ENCODE results near the gene ABCA12.

The ABCA12 gene

GRCh38 chr2:215002500-215002899, 135.9 kb downstream of the ABCA12 start:
- H3K4me1 ChIP-seq (ENCODE audit: insufficient read depth, insufficient read length): no peaks in the 10 kb centered on the region
- DNase-seq (ENCODE audit: low read depth, low spot score): peak; percentile 35
- H3K27me3 ChIP-seq (ENCODE audit: insufficient read depth, insufficient read length): no peaks in the 10 kb centered on the region
- TF ChIP-seq YY1 (IDR thresholded peaks at IDR 0.05; ENCODE audit: insufficient read depth, insufficient read length): no peak
- H3K4me3 ChIP-seq (ENCODE audit: insufficient read length, low read depth): no peak overlapping the region
- no peaks in the 10 kb centered on the region for H3K9me3 ChIP-seq (ENCODE audit: insufficient read depth, low read length)
- H3K9ac ChIP-seq (ENCODE audit: insufficient read length, low read depth): no peak overlapping the region
- H3K36me3 ChIP-seq (ENCODE audit: insufficient read depth, insufficient read length, low read length): no peaks in the 10 kb centered on the region

- H3K9me3 ChIP-seq (ENCODE audit: insufficient read depth, low read length): no peaks in the 10 kb centered on the region
- no peak for TF ChIP-seq ZNF274 (IDR thresholded peaks at IDR 0.05; ENCODE audit: low read depth, low read length)
- no peak for TF ChIP-seq YY1 (IDR thresholded peaks at IDR 0.05; ENCODE audit: insufficient read depth, insufficient read length)
- TF ChIP-seq SUZ12 (IDR thresholded peaks at IDR 0.05; ENCODE audit: extremely low read depth, insufficient read depth, insufficient read length): no peak
- H3K4me1 ChIP-seq (ENCODE audit: insufficient read depth, insufficient read length): no peaks in the 10 kb centered on the region
- H3K9ac ChIP-seq (ENCODE audit: insufficient read length, low read depth): no peak overlapping the region
- no peak overlapping the region for H3K4me3 ChIP-seq (ENCODE audit: insufficient read length, low read depth)
- H3K36me3 ChIP-seq (ENCODE audit: insufficient read depth, insufficient read length, low read length): no peaks in the 10 kb centered on the region
- no peak for DNase-seq (ENCODE audit: low read depth, low spot score)
- H3K27me3 ChIP-seq (ENCODE audit: insufficient read depth, insufficient read length): no peaks in the 10 kb centered on the region
These were observed 137.7 kb downstream of the ABCA12 start for GRCh38 chr2:215000721-215001120.

- H3K27me3 ChIP-seq (ENCODE audit: insufficient read depth, insufficient read length): no peaks in the 10 kb centered on the region
- no peak overlapping the region for H3K4me3 ChIP-seq (ENCODE audit: insufficient read length, low read depth)
- no peak overlapping the region for H3K9ac ChIP-seq (ENCODE audit: insufficient read length, low read depth)
- no peak for DNase-seq (ENCODE audit: low read depth, low spot score)
- no peaks in the 10 kb centered on the region for H3K4me1 ChIP-seq (ENCODE audit: insufficient read depth, insufficient read length)
- no peaks in the 10 kb centered on the region for H3K9me3 ChIP-seq (ENCODE audit: insufficient read depth, low read length)
- TF ChIP-seq YY1 (IDR thresholded peaks at IDR 0.05; ENCODE audit: insufficient read depth, insufficient read length) (no peak), ZNF274 (IDR thresholded peaks at IDR 0.05; ENCODE audit: low read depth, low read length) (no peak), SUZ12 (IDR thresholded peaks at IDR 0.05; ENCODE audit: extremely low read depth, insufficient read depth, insufficient read length) (no peak)
- no peaks in the 10 kb centered on the region for H3K36me3 ChIP-seq (ENCODE audit: insufficient read depth, insufficient read length, low read length)
These were observed 142.3 kb downstream of the ABCA12 start for GRCh38 chr2:214995926-214996670.

- Histone ChIP-seq H3K36me3 (ENCODE audit: insufficient read depth, insufficient read length, low read length) (no peaks in the 10 kb centered on the region), H3K9ac (ENCODE audit: insufficient read length, low read depth) (no peak overlapping the region), H3K27me3 (ENCODE audit: insufficient read depth, insufficient read length) (no peaks in the 10 kb centered on the region), H3K9me3 (ENCODE audit: insufficient read depth, low read length) (no peaks in the 10 kb centered on the region), H3K4me1 (ENCODE audit: insufficient read depth, insufficient read length) (no peaks in the 10 kb centered on the region), H3K4me3 (ENCODE audit: insufficient read length, low read depth) (no peak overlapping the region)
- TF ChIP-seq ZNF274 (IDR thresholded peaks at IDR 0.05; ENCODE audit: low read depth, low read length): no peak
- TF ChIP-seq SUZ12 (IDR thresholded peaks at IDR 0.05; ENCODE audit: extremely low read depth, insufficient read depth, insufficient read length): no peak
- no peak for TF ChIP-seq YY1 (IDR thresholded peaks at IDR 0.05; ENCODE audit: insufficient read depth, insufficient read length)
- DNase-seq (ENCODE audit: low read depth, low spot score): no peak
These were observed 143.0 kb downstream of the ABCA12 start for GRCh38 chr2:214995409-214995808.

- Histone ChIP-seq H3K4me3 (ENCODE audit: insufficient read length, low read depth) (no peak overlapping the region), H3K36me3 (ENCODE audit: insufficient read depth, insufficient read length, low read length) (no peaks in the 10 kb centered on the region), H3K4me1 (ENCODE audit: insufficient read depth, insufficient read length) (no peaks in the 10 kb centered on the region), H3K9ac (ENCODE audit: insufficient read length, low read depth) (no peak overlapping the region), H3K27me3 (ENCODE audit: insufficient read depth, insufficient read length) (no peaks in the 10 kb centered on the region), H3K9me3 (ENCODE audit: insufficient read depth, low read length) (no peaks in the 10 kb centered on the region)
- DNase-seq (ENCODE audit: low read depth, low spot score): no peak
- TF ChIP-seq ZNF274 (IDR thresholded peaks at IDR 0.05; ENCODE audit: low read depth, low read length) (no peak), SUZ12 (IDR thresholded peaks at IDR 0.05; ENCODE audit: extremely low read depth, insufficient read depth, insufficient read length) (no peak), YY1 (IDR thresholded peaks at IDR 0.05; ENCODE audit: insufficient read depth, insufficient read length) (no peak)
These were observed 145.5 kb downstream of the ABCA12 start for GRCh38 chr2:214992911-214993310.

- no peak overlapping the region for H3K4me3 ChIP-seq (ENCODE audit: insufficient read length, low read depth)
- no peak overlapping the region for H3K9ac ChIP-seq (ENCODE audit: insufficient read length, low read depth)
- H3K4me1 ChIP-seq (ENCODE audit: insufficient read depth, insufficient read length): no peaks in the 10 kb centered on the region
- DNase-seq (ENCODE audit: low read depth, low spot score): no peak
- no peaks in the 10 kb centered on the region for H3K36me3 ChIP-seq (ENCODE audit: insufficient read depth, insufficient read length, low read length)
- no peaks in the 10 kb centered on the region for H3K27me3 ChIP-seq (ENCODE audit: insufficient read depth, insufficient read length)
- no peaks in the 10 kb centered on the region for H3K9me3 ChIP-seq (ENCODE audit: insufficient read depth, low read length)
- TF ChIP-seq SUZ12 (IDR thresholded peaks at IDR 0.05; ENCODE audit: extremely low read depth, insufficient read depth, insufficient read length): no peak
- no peak for TF ChIP-seq ZNF274 (IDR thresholded peaks at IDR 0.05; ENCODE audit: low read depth, low read length)
- no peak for TF ChIP-seq YY1 (IDR thresholded peaks at IDR 0.05; ENCODE audit: insufficient read depth, insufficient read length)
These were observed 149.2 kb downstream of the ABCA12 start for GRCh38 chr2:214989187-214989586.

GRCh38 chr2:214987261-214987660, 151.2 kb downstream of the ABCA12 start:
- TF ChIP-seq ZNF274 (IDR thresholded peaks at IDR 0.05; ENCODE audit: low read depth, low read length) (no peak), YY1 (IDR thresholded peaks at IDR 0.05; ENCODE audit: insufficient read depth, insufficient read length) (no peak), SUZ12 (IDR thresholded peaks at IDR 0.05; ENCODE audit: extremely low read depth, insufficient read depth, insufficient read length) (no peak)
- H3K36me3 ChIP-seq (ENCODE audit: insufficient read depth, insufficient read length, low read length): no peaks in the 10 kb centered on the region
- no peaks in the 10 kb centered on the region for H3K27me3 ChIP-seq (ENCODE audit: insufficient read depth, insufficient read length)
- H3K9me3 ChIP-seq (ENCODE audit: insufficient read depth, low read length): no peaks in the 10 kb centered on the region
- DNase-seq (ENCODE audit: low read depth, low spot score): no peak
- no peak overlapping the region for H3K9ac ChIP-seq (ENCODE audit: insufficient read length, low read depth)
- H3K4me1 ChIP-seq (ENCODE audit: insufficient read depth, insufficient read length): no peaks in the 10 kb centered on the region
- H3K4me3 ChIP-seq (ENCODE audit: insufficient read length, low read depth): no peak overlapping the region
